NCI-H2196 treated with DMSO at 0.1 percent for 48 hours (cell line): ENCODE data around the gene RNF168.
A peak's percentile ranks its signal among the peaks of the same experiment; 100 is the strongest.
"Not testable (repeated sequence)": the region's sequence is repeated elsewhere in the genome, so short reads cannot be mapped to it uniquely, and the experiment has no call there.

Experiments used
- DNase-seq: peaks from one replicate; lab custom pipeline; 2025; ENCODE audit not compliant: unreplicated experiment; lab: John Stamatoyannopoulos, UW

RNF168 gene, protein sequence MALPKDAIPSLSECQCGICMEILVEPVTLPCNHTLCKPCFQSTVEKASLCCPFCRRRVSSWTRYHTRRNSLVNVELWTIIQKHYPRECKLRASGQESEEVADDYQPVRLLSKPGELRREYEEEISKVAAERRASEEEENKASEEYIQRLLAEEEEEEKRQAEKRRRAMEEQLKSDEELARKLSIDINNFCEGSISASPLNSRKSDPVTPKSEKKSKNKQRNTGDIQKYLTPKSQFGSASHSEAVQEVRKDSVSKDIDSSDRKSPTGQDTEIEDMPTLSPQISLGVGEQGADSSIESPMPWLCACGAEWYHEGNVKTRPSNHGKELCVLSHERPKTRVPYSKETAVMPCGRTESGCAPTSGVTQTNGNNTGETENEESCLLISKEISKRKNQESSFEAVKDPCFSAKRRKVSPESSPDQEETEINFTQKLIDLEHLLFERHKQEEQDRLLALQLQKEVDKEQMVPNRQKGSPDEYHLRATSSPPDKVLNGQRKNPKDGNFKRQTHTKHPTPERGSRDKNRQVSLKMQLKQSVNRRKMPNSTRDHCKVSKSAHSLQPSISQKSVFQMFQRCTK

DNA sequence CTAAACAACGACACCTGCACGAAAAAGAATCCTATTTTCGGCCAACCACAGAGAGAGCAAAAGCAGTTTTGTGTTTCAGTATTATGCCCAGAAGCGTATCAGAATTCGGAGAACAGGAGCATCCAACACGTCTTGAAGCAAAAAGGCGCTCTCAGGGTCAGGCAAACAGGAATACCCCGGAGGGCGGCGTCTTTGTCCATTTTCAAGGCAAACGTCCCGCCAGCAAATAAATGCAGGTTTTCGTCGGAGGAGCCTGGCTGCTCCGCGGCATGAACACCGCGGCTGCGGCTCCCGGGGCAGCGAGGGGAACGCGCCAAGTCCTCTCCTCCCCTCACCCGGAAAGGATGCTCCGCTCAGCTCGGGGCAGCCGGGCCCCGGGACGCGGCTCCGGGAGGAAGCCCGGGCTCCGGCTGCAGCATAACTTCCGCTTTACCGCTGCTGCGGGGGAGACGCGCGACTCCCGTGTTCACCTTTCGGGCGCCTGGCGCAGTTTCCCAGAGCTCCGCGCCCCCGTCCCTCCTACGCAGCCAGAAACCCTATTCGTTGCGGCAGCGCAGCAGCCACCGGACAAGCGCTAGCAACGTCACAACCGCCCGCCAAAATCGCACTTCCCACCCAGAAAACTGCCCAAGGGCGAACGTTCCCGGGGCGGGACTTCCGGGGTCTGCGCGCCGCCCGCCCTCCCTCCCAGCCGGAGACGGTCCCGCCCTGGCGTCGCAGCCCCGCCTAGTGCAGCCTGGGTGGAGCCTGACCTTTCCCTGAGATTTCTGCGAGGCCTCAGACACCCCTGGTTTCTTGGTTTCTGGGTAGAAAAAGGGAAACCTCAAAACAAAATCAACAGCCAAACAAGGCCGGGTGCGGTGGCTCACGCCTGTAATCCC lies at the start of gene RNF168:
Gene RNF168 (minus strand): TSS at position 573 of the 881 bp plus-strand sequence. CDS start 595 bp downstream, outside the sequence.
- peak; percentile 100 for DNase-seq

DNA sequence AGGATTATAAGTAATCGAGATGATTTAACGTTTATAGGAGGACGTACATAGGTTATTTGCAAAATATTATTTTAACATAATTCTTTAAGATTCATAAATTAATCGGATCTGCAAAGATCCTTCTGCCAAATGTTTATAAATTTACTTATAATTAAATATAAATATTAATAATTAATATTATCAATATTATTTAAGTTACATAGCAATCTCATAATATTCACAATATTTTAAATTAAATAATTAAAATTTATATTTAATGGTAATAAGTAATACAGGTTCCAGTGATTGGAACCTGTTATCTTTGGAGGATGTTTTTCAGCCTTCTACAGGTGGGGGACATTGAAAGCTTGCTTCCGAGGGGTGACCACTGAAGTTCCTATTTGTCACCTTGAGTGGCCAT lies 48.7 kb upstream of the RNF168 start:
- DNase-seq, result no peak

DNA sequence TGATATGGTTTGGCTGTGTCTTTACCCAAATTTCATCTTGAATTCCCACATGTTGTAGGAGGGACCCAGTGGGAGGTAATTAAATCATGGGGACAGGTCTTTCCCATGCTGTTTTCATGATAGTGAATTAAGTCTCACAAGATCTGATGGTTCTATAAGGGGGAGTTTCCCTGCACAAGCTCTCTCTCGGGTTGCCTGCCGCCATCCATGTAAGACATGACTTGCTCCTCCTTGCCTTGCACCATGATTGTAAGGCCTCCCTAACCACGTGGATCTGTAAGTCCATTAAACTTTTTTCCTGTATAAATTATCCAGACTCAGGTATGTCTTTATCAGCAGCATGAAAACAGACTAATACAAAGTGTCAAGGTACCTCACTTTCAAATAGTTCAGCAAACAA lies 46.6 kb upstream of the RNF168 start:
- not testable (repeated sequence) for DNase-seq

DNA sequence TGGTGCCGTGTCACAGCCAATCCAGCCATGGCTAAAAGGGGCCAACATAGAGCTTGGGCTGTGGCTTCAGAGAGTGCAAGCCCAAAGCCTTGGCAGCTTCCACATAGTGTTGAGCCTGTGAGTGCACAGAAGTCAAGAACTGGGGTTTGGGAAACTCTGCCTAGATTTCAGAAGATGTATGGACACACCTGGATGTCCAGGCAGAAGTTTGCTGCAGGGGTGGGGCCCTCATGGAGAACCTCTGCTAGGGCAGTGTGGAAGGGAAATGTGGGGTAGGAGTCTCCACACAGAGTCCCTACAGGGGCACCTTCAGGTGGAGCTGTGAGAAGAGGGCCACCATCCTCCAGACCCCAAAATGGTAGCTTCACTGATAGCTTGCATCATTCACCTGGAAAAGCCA lies 45.7 kb upstream of the RNF168 start:
- DNase-seq, result not testable (repeated sequence)

DNA sequence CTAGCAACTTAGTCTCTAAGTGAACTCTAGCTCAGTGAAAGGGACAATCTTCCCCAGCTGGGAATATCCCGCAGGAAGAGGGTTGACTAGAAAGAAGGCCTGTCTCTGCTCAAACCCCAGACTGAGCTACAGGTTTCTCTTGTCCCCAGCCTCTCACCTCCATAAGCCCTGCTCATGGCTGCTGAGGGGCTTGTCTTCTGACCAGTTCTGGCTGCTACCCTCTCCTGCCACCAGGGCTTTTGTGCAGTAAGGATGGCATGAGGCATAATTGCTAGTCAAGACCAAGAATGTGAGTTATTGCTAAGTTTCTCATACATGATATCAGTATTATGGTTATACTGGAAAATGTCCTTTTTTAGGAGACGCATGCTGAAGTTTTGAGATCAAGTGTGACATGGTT lies 43.5 kb upstream of the RNF168 start:
- no peak for DNase-seq

DNA sequence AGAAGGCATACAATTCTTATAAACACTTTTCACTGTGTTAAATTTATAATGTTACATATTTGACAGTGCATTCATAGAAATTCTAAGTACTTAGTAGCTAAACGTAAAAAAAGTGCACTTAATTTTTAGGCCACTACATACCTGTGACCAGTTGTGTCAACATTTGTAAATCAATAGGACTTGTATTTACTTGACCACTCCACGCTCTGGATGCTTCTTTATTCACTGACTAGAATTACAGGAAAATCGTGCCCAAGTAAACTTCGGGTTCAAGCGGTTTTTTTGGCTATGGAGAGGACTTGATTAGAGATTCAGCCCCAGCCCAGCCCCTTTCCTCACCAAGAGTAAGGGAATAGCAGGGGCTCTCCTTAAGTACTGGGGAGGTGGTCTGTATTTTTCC lies 43.0 kb upstream of the RNF168 start:
- DNase-seq, result no peak

DNA sequence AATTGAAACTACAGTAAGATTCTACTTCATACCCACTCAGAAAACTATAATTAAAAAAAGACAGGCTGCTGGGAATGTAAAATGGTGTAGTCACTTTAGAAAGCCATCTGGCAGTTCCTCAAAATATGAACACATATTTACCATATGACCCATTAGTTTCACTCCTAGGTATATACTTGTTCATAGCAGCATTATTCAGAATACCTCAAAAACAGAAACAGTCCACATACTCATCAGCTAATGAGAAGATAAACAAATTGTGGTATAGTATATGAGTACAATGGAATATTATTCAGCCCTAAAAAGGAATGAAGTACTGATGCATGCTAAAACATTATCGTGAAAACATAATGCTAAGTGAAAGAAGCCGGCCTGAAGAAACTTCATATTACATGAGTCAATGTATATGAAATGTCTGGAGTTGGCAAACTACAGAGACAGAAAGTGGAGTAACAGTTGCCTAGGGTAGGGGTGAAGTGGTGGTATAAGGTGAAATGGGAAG lies 41.0 kb upstream of the RNF168 start:
- no peak for DNase-seq

DNA sequence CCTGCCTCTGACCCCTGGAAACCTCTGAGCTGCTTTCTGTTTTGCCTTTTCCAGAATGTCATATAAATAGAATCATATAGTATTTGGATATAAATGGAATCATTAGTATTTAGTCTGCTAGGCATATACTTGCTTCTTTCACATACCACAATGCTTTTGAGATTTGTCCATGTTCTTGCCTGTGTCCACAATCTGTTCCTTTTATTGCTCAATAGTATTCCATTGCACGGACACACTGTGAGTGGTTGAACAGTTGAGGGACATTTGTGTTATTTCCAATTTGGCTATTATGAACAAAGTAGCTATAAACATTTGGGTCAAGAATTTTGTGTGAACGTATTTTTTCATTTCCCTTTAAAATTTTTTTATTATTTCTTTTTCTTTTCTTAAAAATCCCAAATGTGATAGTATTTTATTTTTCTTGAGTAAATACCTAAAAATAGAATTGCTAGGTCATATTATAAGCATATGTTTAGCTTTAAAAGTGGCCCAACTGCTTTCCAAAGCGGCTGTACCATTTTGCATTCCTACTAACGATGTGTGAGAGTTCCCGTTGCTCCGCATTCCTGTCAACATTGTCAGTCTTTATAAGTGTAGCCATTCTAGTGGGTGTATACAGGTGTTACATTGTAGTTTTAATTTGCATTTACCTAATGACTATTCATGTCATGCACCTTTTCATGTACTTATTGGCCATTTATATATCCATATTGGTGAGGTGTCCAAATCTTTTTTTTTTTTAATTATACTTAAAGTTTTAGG lies 38.3 kb upstream of the RNF168 start:
- no peak for DNase-seq

DNA sequence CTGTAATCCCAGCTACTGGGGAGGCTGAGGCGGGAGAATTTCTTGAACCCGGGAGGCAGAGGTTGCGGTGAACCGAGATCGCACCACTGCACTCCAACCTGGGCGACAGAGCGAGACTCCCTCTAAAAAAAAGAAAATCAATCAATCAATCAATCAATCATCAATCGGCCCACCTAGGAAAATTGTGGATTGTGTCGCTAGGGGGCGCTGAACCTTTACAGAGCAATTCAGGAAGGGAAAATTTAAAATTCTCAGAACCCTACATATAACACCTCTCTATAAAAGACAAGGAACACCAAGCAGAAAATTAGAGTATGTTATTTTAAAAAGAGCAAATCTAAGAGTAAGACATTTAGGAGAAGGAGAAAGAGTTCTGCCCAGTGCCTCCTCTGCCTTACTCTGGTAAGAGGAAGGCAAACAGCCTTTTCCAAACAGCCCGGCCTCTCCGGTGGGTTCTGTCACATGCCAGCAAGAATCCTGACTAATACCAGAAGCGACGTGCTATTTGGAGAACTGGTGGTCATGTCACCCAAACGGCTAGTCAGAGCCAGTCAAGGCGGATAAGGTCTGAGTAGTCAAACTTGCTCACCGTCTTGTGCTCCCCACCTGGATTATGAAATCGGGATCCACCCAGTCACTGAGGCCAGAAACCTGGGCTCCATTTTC lies 33.9 kb upstream of the RNF168 start:
- DNase-seq, result peak; percentile 19

DNA sequence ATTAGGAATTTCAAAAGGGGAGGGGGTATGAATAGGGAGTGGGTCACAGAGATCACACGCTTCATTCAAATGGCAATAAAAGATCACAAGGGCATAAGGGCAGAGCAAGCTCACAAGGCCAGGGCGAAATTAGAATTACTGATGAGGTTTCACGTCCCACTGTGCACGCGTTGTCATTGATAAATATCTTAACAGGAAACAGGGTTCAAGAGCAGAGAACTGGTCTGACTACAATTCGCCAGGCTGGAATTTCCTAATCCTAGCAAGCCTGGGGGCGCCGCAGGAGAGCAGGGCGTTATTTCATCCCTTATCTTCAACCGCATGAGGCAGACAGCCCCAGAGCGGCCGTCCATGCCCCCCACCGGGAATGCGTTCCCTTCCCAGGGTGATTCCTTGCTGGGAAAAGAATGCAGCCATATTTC lies 29.7 kb upstream of the RNF168 start:
- DNase-seq, result no peak

DNA sequence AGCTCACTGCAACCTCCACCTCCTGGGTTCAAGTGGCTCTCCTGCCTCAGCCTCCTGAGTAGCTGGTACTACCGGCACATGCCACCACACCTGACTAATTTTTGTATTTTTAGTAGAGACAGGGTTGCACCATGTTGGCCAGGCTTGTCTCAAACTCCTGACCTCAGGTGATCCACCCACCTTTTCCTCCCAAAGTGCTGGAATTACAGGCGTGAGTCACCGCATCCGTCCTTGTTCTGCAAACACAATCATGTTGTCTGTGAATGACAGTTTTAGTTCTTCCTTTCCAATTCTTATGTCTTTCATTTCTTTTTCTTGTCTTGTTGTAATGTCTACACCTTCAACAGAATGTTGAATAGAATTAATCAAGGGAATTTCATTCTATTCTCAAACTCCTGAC lies 27.9 kb upstream of the RNF168 start:
- no peak for DNase-seq

DNA sequence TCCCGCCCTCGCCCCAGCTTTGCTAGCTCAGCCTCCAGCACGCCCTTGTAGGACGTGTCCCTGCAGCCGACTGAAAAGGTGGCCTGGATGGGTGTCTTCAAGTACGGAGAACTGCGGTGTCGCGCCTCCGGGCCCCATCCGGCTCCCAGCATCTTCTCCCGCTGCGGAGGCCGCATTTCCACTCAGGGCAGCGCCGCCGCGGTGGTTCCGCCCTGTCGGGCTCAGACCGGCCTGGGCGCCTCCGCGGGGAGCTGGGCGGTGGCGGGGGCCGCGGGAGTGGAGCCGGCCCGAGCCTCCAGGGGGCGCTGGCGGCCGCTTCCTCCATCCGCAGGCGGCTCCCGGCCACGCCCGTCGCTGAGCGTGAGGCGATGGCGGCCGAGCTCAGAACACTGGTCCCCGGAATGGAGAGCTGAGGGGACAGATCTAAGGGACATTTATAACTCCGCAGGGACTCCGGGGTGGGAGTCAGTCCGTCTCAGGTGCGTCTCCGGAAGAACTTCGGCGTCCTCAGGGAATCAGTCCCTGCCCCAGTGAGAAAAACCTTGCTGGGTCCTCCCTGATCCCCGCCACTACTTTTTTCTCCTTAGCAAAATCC lies 25.2 kb upstream of the RNF168 start:
- DNase-seq, result peak; percentile 68

DNA sequence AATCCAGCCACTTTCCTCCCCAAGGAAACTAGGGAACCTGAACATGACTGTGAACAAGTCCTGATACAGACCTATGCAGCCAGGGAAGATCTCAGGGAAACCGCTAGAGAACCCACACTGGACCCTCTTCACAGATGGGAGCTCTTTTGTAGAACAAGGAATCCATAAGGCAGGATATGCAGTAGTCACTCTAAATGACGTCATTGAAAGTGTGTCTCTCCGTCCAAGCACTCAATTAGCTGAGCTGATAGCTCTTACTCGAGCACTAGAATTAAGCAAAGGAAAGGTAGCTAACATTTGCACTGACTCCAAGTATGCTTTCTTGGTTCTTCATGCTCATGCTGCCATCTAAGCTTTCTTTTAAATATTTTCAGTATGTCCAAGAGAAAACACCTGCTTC lies 21.6 kb upstream of the RNF168 start:
- no peak for DNase-seq

DNA sequence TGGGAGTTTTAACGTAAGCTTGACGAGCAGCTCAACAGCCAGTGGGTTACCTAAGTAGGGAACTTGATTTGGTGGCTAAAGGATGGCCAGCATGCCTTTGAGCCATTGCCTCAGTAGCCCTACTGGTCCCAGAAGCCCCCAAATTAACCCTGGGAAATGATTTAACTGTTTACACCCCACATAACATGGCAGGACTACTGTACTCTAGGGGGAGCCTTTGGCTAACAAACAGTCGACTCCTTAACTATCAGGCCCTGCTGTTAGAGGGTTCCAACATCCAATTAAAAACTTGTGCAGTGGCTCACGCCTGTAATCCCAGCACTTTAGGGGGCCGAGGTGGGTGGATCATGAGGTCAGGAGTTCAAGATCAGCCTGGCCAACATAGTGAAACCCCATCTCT lies 21.0 kb upstream of the RNF168 start:
- DNase-seq, result no peak

DNA sequence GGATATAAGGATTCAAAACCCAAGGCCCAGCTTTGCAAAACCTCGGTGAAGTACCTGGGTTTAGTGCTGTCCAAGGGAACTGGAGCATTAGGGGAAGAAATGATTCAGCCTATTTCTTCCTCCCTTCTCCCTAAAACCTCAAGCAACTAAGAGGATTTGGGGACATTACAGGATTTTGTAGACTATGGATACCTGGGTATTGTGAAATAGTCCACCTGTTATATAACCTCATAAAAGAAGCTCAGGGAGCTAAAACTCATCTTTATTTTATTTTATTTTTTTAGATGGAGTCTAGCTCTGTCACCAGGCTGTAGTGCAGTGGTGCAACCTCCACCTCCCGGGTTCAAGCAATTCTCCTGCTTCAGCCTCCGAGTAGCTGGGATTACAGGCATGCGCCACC lies 20.3 kb upstream of the RNF168 start:
- no peak for DNase-seq

DNA sequence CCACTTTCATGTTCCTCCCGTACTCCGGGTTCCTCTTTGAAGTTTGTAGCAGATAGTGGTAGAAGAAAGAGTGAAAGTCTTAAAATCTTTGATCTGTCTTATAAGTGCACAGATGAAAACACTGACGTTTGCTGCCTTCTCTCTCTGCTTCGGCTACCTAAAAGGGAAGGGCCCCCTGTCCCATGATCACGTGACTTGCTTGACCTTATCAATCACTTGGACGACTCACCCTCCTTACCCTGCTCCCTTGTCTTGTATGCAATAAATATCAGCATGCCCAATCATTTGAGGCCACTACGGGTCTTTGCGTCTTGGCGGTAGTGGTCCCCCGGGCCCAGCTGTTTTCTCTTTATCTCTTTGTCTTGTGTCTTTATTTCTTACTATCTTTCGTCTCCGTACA lies 17.7 kb upstream of the RNF168 start:
- DNase-seq, result not testable (repeated sequence)

DNA sequence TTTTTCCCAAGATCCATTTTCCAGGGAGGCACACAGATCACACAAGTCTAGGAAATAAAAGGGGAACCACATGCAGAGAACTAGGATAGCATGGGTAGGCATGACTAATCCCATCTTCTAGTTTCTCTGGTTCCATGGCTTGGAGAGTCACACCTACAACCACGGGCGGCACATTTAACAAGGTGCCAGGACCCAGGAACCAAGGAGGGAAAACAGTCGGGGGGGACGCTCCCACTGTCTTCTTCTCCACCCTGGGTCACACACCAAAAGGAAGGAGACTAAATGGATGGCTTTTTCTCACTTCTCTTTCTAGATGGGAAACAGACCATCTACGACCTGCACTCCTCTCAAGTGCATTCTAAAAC lies 16.1 kb upstream of the RNF168 start:
- DNase-seq, result no peak

DNA sequence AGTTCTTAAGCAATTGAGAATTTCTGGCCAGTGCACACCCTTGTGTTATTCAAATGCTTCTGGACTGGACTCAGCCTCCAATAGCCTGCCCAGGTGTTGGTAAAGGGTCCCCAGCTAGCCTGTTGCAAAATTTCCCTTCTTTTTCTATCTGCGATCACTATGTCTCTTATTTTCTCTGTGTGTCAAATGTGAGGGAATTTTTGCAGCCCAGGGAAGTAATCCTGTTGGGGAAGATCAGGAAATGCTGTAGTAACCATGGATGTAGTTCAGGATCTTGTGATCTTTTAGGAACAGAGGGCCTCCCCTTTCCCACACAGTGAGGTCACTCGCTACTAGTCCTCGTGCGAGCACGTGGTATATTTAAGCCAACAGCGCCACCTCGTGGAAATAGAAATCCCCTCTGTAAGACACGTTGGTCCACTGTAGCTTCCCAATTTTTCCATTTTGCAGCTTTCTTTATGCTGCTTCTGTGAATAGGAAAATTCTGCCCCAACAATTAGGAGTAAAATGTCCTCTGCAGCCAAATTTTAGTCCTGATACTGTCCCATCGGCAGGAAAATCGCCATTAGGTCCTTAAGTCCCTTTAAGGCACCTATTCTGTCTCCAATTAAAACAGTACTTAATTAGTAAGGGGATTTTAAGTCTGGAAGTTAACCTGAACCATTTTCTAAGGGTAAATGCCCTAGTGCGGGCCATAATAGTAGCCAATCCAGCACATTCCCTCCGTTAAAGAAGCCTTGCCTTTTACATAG lies 15.6 kb upstream of the RNF168 start:
- DNase-seq, result no peak

DNA sequence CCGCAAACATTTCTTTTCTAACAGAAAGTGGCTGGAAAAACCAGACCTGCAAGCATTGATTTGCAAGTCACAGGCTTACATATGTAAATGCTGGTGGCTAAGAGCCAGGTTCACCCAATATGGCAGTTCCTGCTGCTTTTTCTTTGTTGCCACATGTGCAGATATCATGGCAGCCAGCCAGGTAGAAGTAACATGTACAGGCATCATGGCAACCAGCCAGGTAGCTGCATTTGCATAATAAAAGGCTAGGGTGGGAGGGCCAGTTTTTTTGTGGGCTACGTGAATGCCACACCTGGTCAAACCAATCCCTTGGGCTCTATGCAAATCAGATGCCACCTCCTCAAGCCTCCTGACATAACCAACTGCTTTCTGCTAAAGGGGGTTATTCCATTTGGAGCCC lies 14.4 kb upstream of the RNF168 start:
- DNase-seq, result peak; percentile 78
